AG09309 (cell line): ENCODE data around the gene FAM228A.

ENCODE experiments used
- DNase-seq: peaks from one replicate; pipeline ENCODE4 v3.0.0-alpha.2; 2010; ENCODE audit warnings: low read depth
- H3K4me3 ChIP-seq: 2 replicates; pipeline ENCODE4 v1.5.1; 2011; ENCODE audit warnings: mild to moderate bottlenecking, low read depth, low read length, moderate library complexity; ENCODE audit not compliant: control insufficient read depth
- CTCF ChIP-seq: IDR thresholded peaks from 2 replicates; pipeline ENCODE4 v1.5.1; 2011; ENCODE audit warnings: mild to moderate bottlenecking, low read depth, low read length, inconsistent platforms; ENCODE audit not compliant: insufficient read depth, control insufficient read depth; ENCODE audit errors: missing control alignments

FAM228A gene

GRCh38 chr2:24214880-24215279 is 40.0 kb downstream of the FAM228A start:
- TF ChIP-seq CTCF = no peak
- DNase-seq = no peak
- no peak overlapping the region for H3K4me3 ChIP-seq

- no peak for TF ChIP-seq CTCF
- no peak for DNase-seq
- no peak overlapping the region for H3K4me3 ChIP-seq
Measured at GRCh38 chr2:24220554-24221291, 45.9 kb downstream of the FAM228A start.

DNA sequence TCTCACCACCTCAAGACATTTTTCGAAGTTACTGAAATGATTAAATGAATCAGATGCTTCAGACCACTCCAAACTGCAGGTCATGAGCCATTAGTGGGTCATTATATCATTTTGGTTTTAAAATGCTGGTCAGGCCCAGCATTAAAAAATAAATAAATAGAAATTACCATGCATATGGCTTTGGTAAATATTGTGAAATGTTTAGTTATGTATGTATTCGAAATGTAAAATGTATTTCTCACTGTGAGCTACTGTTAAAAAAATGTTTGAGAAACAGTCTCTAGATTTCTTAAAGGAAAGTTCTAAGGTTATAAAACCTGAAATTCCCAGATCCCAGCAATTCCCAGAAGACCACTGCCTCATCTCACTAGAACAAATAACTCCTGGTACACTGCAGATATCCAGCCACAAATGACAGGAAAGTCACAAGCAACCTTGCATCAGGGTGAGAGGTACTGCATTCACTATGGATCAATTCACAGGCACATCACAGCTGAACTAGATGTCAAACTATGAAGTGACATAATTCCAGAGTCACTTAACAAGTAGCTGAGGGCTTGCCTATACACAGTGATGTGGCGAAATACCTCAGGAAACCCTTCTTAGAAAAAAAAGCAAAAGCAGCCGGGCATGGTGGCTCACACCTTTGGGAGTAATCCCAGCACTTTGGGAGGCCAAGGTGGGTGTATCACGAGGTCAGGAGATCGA is 46.6 kb downstream of the FAM228A start:
- no peak for DNase-seq
- no peak for TF ChIP-seq CTCF
- no peak overlapping the region for H3K4me3 ChIP-seq

GRCh38 chr2:24222946-24223345 is 48.1 kb downstream of the FAM228A start:
- no peak for DNase-seq
- no peak overlapping the region for H3K4me3 ChIP-seq
- no peak for TF ChIP-seq CTCF

- TF ChIP-seq CTCF = no peak
- no peak overlapping the region for H3K4me3 ChIP-seq
- no peak for DNase-seq
Measured at GRCh38 chr2:24225499-24226242, 50.8 kb downstream of the FAM228A start.

- no peak overlapping the region for H3K4me3 ChIP-seq
- peak; percentile 17 for TF ChIP-seq CTCF
- no peak for DNase-seq
Measured at GRCh38 chr2:24228470-24228869, 53.6 kb downstream of the FAM228A start.
